ENCODE measurements around the gene IGSF9B.

The IGSF9B gene

GRCh38 chr11:133867456-133867855 is 89.3 kb downstream of the IGSF9B start:
- Histone ChIP-seq H3K4me1 (ENCODE audit: control insufficient read depth in 1 of 2, insufficient read depth in 2 of 2, low read length in 2 of 2) (no peaks in the 10 kb centered on the region), H3K36me3 (ENCODE audit: control insufficient read depth in 1 of 2, insufficient read depth in 2 of 2, low read length in 2 of 2) (no peaks in the 10 kb centered on the region), H3K4me3 (ENCODE audit: low read depth in 1 of 2, low read length in 2 of 2) (no peak overlapping the region), H3K9me3 (ENCODE audit: control insufficient read depth in 1 of 2, low read length in 2 of 2) (no peaks in the 10 kb centered on the region), H3K27ac (ENCODE audit: low read depth, low read length) (no peak overlapping the region), H3K9ac (ENCODE audit: low read depth in 1 of 2, low read length in 2 of 2) (no peak overlapping the region), H3K27me3 (ENCODE audit: control insufficient read depth in 1 of 2, insufficient read depth in 2 of 2, low read length in 2 of 2) (no peaks in the 10 kb centered on the region)

GRCh38 chr11:133865466-133865865 is 91.3 kb downstream of the IGSF9B start:
- Histone ChIP-seq H3K9me3 (ENCODE audit: control insufficient read depth in 1 of 2, low read length in 2 of 2) (no peaks in the 10 kb centered on the region), H3K27me3 (ENCODE audit: control insufficient read depth in 1 of 2, insufficient read depth in 2 of 2, low read length in 2 of 2) (no peaks in the 10 kb centered on the region), H3K36me3 (ENCODE audit: control insufficient read depth in 1 of 2, insufficient read depth in 2 of 2, low read length in 2 of 2) (no peaks in the 10 kb centered on the region), H3K27ac (ENCODE audit: low read depth, low read length) (no peak overlapping the region), H3K4me1 (ENCODE audit: control insufficient read depth in 1 of 2, insufficient read depth in 2 of 2, low read length in 2 of 2) (no peaks in the 10 kb centered on the region), H3K4me3 (ENCODE audit: low read depth in 1 of 2, low read length in 2 of 2) (no peak overlapping the region), H3K9ac (ENCODE audit: low read depth in 1 of 2, low read length in 2 of 2) (no peak overlapping the region)

- H3K27ac ChIP-seq (ENCODE audit: low read depth, low read length) = no peak overlapping the region
- H3K27me3 ChIP-seq (ENCODE audit: control insufficient read depth in 1 of 2, insufficient read depth in 2 of 2, low read length in 2 of 2) = no peaks in the 10 kb centered on the region
- H3K4me1 ChIP-seq (ENCODE audit: control insufficient read depth in 1 of 2, insufficient read depth in 2 of 2, low read length in 2 of 2) = no peaks in the 10 kb centered on the region
- no peaks in the 10 kb centered on the region for H3K9me3 ChIP-seq (ENCODE audit: control insufficient read depth in 1 of 2, low read length in 2 of 2)
- no peak overlapping the region for H3K9ac ChIP-seq (ENCODE audit: low read depth in 1 of 2, low read length in 2 of 2)
- no peaks in the 10 kb centered on the region for H3K36me3 ChIP-seq (ENCODE audit: control insufficient read depth in 1 of 2, insufficient read depth in 2 of 2, low read length in 2 of 2)
- H3K4me3 ChIP-seq (ENCODE audit: low read depth in 1 of 2, low read length in 2 of 2) = no peak overlapping the region
Observed at GRCh38 chr11:133864756-133865155, 92.0 kb downstream of the IGSF9B start.

GRCh38 chr11:133860151-133860550 is 96.6 kb downstream of the IGSF9B start:
- Histone ChIP-seq H3K27ac (ENCODE audit: low read depth, low read length) (no peak overlapping the region), H3K4me1 (ENCODE audit: control insufficient read depth in 1 of 2, insufficient read depth in 2 of 2, low read length in 2 of 2) (no peaks in the 10 kb centered on the region), H3K27me3 (ENCODE audit: control insufficient read depth in 1 of 2, insufficient read depth in 2 of 2, low read length in 2 of 2) (no peaks in the 10 kb centered on the region), H3K4me3 (ENCODE audit: low read depth in 1 of 2, low read length in 2 of 2) (no peak overlapping the region), H3K9me3 (ENCODE audit: control insufficient read depth in 1 of 2, low read length in 2 of 2) (no peaks in the 10 kb centered on the region), H3K9ac (ENCODE audit: low read depth in 1 of 2, low read length in 2 of 2) (no peak overlapping the region), H3K36me3 (ENCODE audit: control insufficient read depth in 1 of 2, insufficient read depth in 2 of 2, low read length in 2 of 2) (no peaks in the 10 kb centered on the region)
